Cardiac ventricle fibroblast (primary cell): ENCODE data around the gene FIBIN. TPM values are rescaled to one million over a fixed set of nuclear protein-coding genes. Genes with fewer than 3 reads are reported as not detected.

Experiments
- total RNA-seq: library from RNA; depleted of rRNA; stranded (reverse); fragments of >200 nt; gene quantifications from 2 replicates; pipeline ENCODE4 v1.2.3, GENCODE V29; 2015

The FIBIN gene
- 31.6 and 36.6 TPM in 2 replicates for total RNA-seq

DNA sequence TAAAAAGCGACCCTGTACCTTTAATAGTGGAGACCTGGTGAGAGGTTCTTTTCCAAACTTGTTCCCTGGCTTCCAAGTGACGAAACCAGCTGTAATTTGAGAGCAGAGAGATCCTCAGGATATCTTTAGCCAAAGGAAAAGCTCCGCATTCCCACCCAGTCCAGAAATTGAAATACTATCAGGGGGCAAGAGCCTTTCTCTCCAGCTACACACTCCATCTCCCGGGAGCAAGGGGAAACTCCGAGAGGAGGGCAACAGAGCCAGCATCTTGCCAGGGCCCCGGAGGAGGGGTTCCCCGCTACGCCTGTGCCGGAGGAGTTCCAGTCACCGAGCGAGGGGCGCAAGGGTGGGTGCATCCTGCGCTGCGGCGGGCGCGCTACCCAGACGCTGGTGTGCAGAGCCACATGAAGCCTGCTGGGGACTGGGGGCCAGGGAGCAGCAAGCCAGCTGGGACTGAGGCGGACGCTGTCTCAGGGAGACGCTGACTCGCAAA lies at the start of gene FIBIN:
FIBIN (plus strand) TSS at position 148 of the 493 bp plus-strand sequence. CDS start 415 bp downstream, outside the sequence.

DNA sequence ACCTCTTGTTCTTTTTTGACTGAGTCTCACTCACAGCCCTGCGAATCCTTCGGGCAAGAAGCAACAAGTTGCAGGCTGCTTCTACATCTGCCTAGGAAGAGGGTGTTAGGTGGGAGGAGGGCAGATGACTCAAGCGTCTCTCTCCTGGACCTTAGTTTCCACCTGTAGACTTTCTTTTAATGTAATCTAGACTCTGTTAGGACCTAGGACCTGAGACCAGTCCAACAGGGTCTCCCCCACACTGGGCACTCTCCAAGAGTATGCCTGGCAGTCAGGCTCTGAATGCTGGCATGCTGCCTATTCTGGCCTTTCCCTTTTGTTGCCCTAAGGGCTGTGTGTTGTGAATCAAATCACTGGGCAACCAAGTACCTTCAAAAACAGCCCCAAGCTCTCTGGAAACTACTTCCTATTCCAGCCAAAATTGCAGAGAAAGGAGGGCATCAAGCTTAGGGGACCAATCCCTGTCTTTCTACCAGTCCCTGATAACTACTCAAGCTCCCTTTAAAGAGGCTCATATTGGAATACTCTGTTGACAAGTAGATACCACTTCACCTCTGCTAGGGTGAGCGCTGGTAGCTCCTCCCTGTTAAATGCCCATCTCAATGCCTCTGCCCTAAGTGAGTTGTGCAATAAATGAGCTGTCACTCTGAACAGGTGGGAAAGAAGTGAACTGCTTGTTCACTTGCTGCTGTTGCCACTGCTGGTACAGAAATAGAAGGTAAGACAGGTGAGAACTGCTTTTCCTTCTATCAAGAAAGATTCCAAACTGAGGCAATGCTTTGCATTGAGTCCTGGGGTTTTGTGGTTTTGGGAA lies 46.6 kb downstream of the FIBIN start, which contains the start of gene BBOX1:
BBOX1 (plus strand) TSS at position 514 of the 814 bp plus-strand sequence. CDS start 14,616 bp downstream, outside the sequence.

Other genes starting within 250 kb of the FIBIN start
- not detected in 2 replicates for gene BBOX1, start 46.7 kb downstream of the FIBIN start, total RNA-seq